HEK293T (cell line): Measurements from ENCODE around the gene PRTFDC1.

ENCODE experiments used
- ARNT ChIP-seq: fragments of 450-650 bp; IDR thresholded peaks from 2 replicates; pipeline ENCODE4 v1.6.1; 2017; ENCODE audit warnings: mild to moderate bottlenecking
- BHLHE40 ChIP-seq: fragments of 450-650 bp; IDR thresholded peaks from 2 replicates; pipeline ENCODE4 v1.6.1; 2016; ENCODE audit warnings: mild to moderate bottlenecking, moderate library complexity, borderline replicate concordance
- FOXM1 ChIP-seq: fragments of 450-650 bp; IDR thresholded peaks from 2 replicates; pipeline ENCODE4 v1.6.1; 2017; ENCODE audit warnings: mild to moderate bottlenecking, borderline replicate concordance
- LEF1 ChIP-seq: fragments of 450-650 bp; IDR thresholded peaks from 2 replicates; pipeline ENCODE4 v1.6.1; 2017; ENCODE audit warnings: mild to moderate bottlenecking, borderline replicate concordance
- SP1 ChIP-seq: fragments of 450-650 bp; IDR thresholded peaks from 2 replicates; pipeline ENCODE4 v1.6.1; 2017
- TARDBP ChIP-seq: fragments of 450-650 bp; IDR thresholded peaks from 2 replicates; pipeline ENCODE4 v1.6.1; 2016
- TF ChIP-seq, protein P1 (sequence below): fragments of 450-650 bp; IDR thresholded peaks from 2 replicates; pipeline ENCODE4 v1.6.1; 2016

DNA sequence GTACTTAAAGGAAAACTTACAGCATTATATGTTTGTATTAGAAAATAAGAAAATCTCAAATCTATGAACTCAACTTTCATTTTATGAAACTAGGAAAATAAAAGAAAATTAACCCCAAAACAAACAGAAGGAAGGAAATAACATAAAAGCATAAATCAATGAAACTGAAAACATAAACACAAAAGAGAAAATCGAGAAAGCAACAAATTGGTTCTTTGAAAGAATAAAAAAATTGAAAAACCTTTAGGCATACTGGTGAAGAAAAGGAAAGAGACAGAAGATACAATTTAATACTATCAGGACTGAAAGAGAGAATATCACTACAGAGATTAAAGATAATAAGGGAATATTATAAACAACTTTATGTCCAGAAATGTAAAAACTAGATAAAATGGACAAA lies 21.2 kb downstream of the PRTFDC1 start:
- TF ChIP-seq FOXM1 (no peak), LEF1 (no peak), TARDBP (no peak), ARNT (no peak), SP1 (no peak), BHLHE40 (no peak)
- TF ChIP-seq, protein P1, sequence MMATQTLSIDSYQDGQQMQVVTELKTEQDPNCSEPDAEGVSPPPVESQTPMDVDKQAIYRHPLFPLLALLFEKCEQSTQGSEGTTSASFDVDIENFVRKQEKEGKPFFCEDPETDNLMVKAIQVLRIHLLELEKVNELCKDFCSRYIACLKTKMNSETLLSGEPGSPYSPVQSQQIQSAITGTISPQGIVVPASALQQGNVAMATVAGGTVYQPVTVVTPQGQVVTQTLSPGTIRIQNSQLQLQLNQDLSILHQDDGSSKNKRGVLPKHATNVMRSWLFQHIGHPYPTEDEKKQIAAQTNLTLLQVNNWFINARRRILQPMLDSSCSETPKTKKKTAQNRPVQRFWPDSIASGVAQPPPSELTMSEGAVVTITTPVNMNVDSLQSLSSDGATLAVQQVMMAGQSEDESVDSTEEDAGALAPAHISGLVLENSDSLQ = no peak
